ENCODE results near the gene CADPS2.

The CADPS2 gene

DNA sequence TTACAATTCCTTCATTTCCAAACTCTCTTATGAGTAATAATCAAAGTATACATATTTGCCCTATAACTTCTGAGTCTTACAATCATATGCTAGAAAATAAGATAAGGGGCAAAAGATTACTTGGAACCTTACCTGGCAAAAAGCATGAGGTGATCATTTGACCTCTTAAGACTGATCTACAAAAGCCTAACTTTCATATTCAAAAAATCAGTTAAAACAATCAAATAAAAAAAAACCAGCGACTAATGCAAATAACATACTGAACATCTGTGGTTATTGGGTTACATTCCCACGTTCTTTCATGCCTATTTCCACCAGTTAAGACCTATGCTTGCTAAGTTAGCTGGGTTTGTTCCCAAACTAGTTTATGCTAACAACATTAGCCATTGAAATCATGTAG is 375.0 kb downstream of the CADPS2 start:
- TF ChIP-seq TAF1 (IDR thresholded peaks at IDR 0.05; ENCODE audit: low read depth, low read length): no peak
- no peak for TF ChIP-seq SPI1 (IDR thresholded peaks at IDR 0.05; ENCODE audit: low read depth, low read length)
- no peak for TF ChIP-seq POLR2A (IDR thresholded peaks at IDR 0.05; ENCODE audit: low read depth, low read length)
- no peak for TF ChIP-seq PAX5 (IDR thresholded peaks at IDR 0.05; ENCODE audit: insufficient read depth, low read length, severe bottlenecking)
- TF ChIP-seq POLR2AphosphoS5 (IDR thresholded peaks at IDR 0.05; ENCODE audit: low read depth, low read length): no peak
- no peak for TF ChIP-seq POU2F2 (IDR thresholded peaks at IDR 0.05; ENCODE audit: low read depth, low read length)
- no peak for FAIRE-seq
- DNase-seq (ENCODE audit: insufficient read length, low spot score): no peak

DNA sequence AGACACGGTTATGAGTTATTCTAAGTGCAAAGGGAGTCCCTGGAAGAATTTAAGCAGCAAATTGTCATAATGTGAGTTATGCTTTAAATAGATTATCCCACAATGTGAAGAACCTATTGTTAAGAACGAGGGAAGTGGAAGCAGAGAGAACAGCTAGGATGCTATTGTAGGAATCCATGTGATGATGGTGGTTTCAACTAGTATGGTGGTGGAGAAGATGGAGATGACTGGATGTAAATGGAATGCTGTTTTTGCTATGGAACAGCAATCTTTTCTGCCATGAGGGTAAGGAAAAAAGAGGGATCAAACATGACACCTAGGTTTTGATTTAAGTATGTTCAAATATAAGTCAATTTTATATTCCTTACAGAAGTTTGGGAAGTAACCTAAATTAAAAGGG is 378.7 kb downstream of the CADPS2 start:
- FAIRE-seq (no peak), DNase-seq (ENCODE audit: insufficient read length, low spot score) (no peak)
- no peak for TF ChIP-seq POU2F2 (IDR thresholded peaks at IDR 0.05; ENCODE audit: low read depth, low read length)
- TF ChIP-seq TAF1 (IDR thresholded peaks at IDR 0.05; ENCODE audit: low read depth, low read length): no peak
- TF ChIP-seq SPI1 (IDR thresholded peaks at IDR 0.05; ENCODE audit: low read depth, low read length): no peak
- TF ChIP-seq POLR2A (IDR thresholded peaks at IDR 0.05; ENCODE audit: low read depth, low read length): no peak
- TF ChIP-seq PAX5 (IDR thresholded peaks at IDR 0.05; ENCODE audit: insufficient read depth, low read length, severe bottlenecking): no peak
- no peak for TF ChIP-seq POLR2AphosphoS5 (IDR thresholded peaks at IDR 0.05; ENCODE audit: low read depth, low read length)

DNA sequence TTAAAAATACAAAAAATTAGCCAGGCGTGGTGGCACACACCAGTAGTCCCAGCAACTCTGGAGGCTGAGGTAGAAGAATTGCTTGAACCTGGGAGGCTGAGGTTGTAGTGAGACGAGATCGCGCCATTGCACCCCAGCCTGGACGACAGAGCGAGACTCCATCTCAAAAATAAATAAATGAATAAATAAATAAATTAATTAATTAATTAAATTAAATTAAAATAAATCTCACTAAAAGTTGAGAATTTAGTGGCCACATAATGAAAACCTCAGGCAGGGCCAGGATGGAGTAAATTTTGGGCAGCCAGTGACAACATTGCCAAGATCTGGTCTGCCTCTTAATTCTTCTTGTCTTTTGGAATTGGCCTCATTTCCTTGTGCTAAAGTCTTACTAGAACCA is 394.3 kb downstream of the CADPS2 start:
- no peak for FAIRE-seq
- TF ChIP-seq POLR2A (IDR thresholded peaks at IDR 0.05; ENCODE audit: low read depth, low read length): no peak
- no peak for TF ChIP-seq SPI1 (IDR thresholded peaks at IDR 0.05; ENCODE audit: low read depth, low read length)
- TF ChIP-seq TAF1 (IDR thresholded peaks at IDR 0.05; ENCODE audit: low read depth, low read length): no peak
- no peak for TF ChIP-seq PAX5 (IDR thresholded peaks at IDR 0.05; ENCODE audit: insufficient read depth, low read length, severe bottlenecking)
- TF ChIP-seq POLR2AphosphoS5 (IDR thresholded peaks at IDR 0.05; ENCODE audit: low read depth, low read length): no peak
- no peak for TF ChIP-seq POU2F2 (IDR thresholded peaks at IDR 0.05; ENCODE audit: low read depth, low read length)
- no peak for DNase-seq (ENCODE audit: insufficient read length, low spot score)

DNA sequence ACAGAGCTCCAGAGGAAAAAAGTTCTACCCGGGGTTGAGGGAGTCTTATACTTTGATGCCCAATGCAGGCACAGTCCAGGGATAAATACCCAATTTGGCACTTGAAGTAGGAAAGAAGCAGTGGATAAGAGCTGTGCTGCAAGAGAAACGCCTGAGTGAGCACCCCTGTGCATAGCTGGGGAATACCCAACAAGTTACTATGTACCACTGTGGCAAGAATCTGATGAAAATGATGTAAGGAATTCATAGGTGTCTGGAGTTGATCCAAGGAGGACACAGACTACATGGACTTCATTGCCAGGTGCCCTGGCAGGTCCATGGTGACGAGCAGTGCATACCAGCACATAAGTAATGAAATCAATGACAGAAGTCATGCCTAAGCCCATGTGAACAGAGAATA is 398.0 kb downstream of the CADPS2 start:
- FAIRE-seq: no peak
- no peak for DNase-seq (ENCODE audit: insufficient read length, low spot score)
- no peak for TF ChIP-seq POLR2A (IDR thresholded peaks at IDR 0.05; ENCODE audit: low read depth, low read length)
- TF ChIP-seq TAF1 (IDR thresholded peaks at IDR 0.05; ENCODE audit: low read depth, low read length): no peak
- no peak for TF ChIP-seq POU2F2 (IDR thresholded peaks at IDR 0.05; ENCODE audit: low read depth, low read length)
- TF ChIP-seq POLR2AphosphoS5 (IDR thresholded peaks at IDR 0.05; ENCODE audit: low read depth, low read length): no peak
- no peak for TF ChIP-seq SPI1 (IDR thresholded peaks at IDR 0.05; ENCODE audit: low read depth, low read length)
- TF ChIP-seq PAX5 (IDR thresholded peaks at IDR 0.05; ENCODE audit: insufficient read depth, low read length, severe bottlenecking): no peak

DNA sequence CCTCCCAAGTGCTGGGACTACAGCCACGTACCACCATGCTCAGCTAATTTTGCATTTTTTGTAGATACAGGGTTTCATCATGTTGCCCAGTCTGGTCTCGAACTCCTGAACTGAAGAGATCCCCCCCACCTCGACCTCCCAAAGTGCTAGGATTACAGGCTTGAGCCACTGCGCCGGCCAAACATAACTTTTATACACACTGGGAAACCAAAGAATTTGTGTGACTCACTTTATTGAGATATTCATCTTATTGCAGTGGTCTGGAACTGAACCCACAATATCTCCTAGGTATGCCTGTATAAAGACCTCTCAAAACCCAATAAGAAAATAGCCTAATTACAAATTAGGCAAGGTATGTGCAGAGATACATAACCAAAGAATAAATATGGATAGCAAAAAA is 399.1 kb downstream of the CADPS2 start:
- no peak for FAIRE-seq
- TF ChIP-seq PAX5 (IDR thresholded peaks at IDR 0.05; ENCODE audit: insufficient read depth, low read length, severe bottlenecking): no peak
- no peak for TF ChIP-seq TAF1 (IDR thresholded peaks at IDR 0.05; ENCODE audit: low read depth, low read length)
- no peak for TF ChIP-seq POLR2AphosphoS5 (IDR thresholded peaks at IDR 0.05; ENCODE audit: low read depth, low read length)
- no peak for TF ChIP-seq SPI1 (IDR thresholded peaks at IDR 0.05; ENCODE audit: low read depth, low read length)
- no peak for TF ChIP-seq POLR2A (IDR thresholded peaks at IDR 0.05; ENCODE audit: low read depth, low read length)
- TF ChIP-seq POU2F2 (IDR thresholded peaks at IDR 0.05; ENCODE audit: low read depth, low read length): no peak
- no peak for DNase-seq (ENCODE audit: insufficient read length, low spot score)

DNA sequence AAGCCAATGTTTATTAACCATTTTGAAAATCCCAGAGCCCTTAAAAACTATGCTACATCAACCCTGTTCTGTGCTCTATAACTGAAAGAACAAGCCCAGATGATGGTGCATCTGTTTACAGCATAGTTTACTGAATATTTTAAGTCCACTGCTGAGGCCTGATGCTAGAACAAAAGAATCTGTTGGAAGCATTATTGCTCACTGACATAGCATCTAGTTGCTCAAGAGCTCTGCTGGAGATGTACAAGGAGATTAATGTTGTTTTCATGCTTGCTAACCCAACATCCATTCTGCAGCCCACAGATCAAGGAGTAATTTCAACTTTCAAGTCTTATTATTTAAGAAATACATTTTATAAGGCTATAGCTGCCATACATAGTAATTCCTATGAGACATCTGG is 400.4 kb downstream of the CADPS2 start:
- no peak for FAIRE-seq
- TF ChIP-seq PAX5 (IDR thresholded peaks at IDR 0.05; ENCODE audit: insufficient read depth, low read length, severe bottlenecking): no peak
- TF ChIP-seq TAF1 (IDR thresholded peaks at IDR 0.05; ENCODE audit: low read depth, low read length): no peak
- no peak for TF ChIP-seq POLR2AphosphoS5 (IDR thresholded peaks at IDR 0.05; ENCODE audit: low read depth, low read length)
- no peak for TF ChIP-seq POU2F2 (IDR thresholded peaks at IDR 0.05; ENCODE audit: low read depth, low read length)
- TF ChIP-seq POLR2A (IDR thresholded peaks at IDR 0.05; ENCODE audit: low read depth, low read length): no peak
- DNase-seq (ENCODE audit: insufficient read length, low spot score): no peak

DNA sequence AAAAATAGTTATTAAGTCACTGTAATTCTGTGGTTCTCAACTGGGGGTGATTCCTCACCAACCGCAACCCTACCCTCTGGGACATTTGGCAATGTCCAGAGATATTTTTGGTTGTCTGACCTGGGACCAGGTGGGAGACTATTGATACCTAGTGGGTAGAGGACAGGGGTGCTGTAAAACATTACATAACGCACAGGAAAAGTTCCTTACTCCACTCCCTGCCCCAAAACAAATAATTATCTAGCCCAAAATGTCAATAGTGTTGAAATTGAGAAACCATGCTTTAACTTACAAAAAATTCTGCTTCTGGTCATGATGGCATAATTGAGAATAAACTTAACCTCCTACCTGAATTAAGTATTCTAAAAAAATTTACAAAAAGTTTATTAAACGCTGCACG is 404.0 kb downstream of the CADPS2 start:
- DNase-seq (ENCODE audit: insufficient read length, low spot score) (no peak), FAIRE-seq (no peak)
- no peak for TF ChIP-seq POLR2AphosphoS5 (IDR thresholded peaks at IDR 0.05; ENCODE audit: low read depth, low read length)
- TF ChIP-seq SPI1 (IDR thresholded peaks at IDR 0.05; ENCODE audit: low read depth, low read length): no peak
- TF ChIP-seq POU2F2 (IDR thresholded peaks at IDR 0.05; ENCODE audit: low read depth, low read length): no peak
- TF ChIP-seq POLR2A (IDR thresholded peaks at IDR 0.05; ENCODE audit: low read depth, low read length): no peak
- TF ChIP-seq TAF1 (IDR thresholded peaks at IDR 0.05; ENCODE audit: low read depth, low read length): no peak
- TF ChIP-seq PAX5 (IDR thresholded peaks at IDR 0.05; ENCODE audit: insufficient read depth, low read length, severe bottlenecking): no peak

DNA sequence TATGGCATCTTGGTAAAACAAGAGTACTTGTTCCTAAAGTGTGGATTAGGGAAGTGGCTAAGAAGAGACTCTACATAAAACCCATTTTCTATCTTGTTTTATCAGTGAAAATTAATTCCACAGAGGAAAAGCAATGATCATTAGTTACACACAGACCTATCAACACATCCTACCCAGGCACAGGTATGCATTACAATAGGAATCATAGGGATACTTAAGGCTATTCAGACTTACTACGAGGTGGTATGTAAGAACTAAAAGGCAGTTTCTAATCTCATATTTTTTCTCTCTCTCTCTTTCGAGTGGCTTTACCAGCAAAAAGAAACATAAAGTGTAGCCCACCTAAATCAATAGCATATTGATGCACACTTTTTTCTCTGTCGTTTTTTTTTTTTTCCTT is 415.4 kb downstream of the CADPS2 start:
- no peak for FAIRE-seq
- DNase-seq (ENCODE audit: insufficient read length, low spot score): no peak
- no peak for TF ChIP-seq PAX5 (IDR thresholded peaks at IDR 0.05; ENCODE audit: insufficient read depth, low read length, severe bottlenecking)
- no peak for TF ChIP-seq POLR2A (IDR thresholded peaks at IDR 0.05; ENCODE audit: low read depth, low read length)
- no peak for TF ChIP-seq POLR2AphosphoS5 (IDR thresholded peaks at IDR 0.05; ENCODE audit: low read depth, low read length)
- no peak for TF ChIP-seq SPI1 (IDR thresholded peaks at IDR 0.05; ENCODE audit: low read depth, low read length)
- no peak for TF ChIP-seq POU2F2 (IDR thresholded peaks at IDR 0.05; ENCODE audit: low read depth, low read length)
- no peak for TF ChIP-seq TAF1 (IDR thresholded peaks at IDR 0.05; ENCODE audit: low read depth, low read length)

DNA sequence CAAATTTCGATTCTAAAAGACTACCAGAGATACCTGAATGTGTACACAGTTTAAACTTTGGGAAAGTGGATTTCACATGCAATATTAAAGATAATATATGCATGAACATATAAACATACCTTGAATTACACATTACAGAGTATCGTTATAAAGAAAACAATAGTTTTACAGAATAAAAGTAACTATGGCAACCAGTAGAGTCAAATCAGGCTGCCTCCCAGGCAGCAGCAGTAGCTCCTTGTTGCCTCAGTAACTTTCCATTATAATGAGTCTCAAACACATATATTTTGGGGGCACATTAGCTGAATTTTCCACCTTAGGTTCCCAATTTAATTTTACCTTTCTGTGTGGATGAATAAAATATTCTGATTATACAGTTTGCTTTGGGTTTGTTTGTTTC is 417.3 kb downstream of the CADPS2 start:
- no peak for TF ChIP-seq TAF1 (IDR thresholded peaks at IDR 0.05; ENCODE audit: low read depth, low read length)
- FAIRE-seq (no peak), DNase-seq (ENCODE audit: insufficient read length, low spot score) (no peak)

DNA sequence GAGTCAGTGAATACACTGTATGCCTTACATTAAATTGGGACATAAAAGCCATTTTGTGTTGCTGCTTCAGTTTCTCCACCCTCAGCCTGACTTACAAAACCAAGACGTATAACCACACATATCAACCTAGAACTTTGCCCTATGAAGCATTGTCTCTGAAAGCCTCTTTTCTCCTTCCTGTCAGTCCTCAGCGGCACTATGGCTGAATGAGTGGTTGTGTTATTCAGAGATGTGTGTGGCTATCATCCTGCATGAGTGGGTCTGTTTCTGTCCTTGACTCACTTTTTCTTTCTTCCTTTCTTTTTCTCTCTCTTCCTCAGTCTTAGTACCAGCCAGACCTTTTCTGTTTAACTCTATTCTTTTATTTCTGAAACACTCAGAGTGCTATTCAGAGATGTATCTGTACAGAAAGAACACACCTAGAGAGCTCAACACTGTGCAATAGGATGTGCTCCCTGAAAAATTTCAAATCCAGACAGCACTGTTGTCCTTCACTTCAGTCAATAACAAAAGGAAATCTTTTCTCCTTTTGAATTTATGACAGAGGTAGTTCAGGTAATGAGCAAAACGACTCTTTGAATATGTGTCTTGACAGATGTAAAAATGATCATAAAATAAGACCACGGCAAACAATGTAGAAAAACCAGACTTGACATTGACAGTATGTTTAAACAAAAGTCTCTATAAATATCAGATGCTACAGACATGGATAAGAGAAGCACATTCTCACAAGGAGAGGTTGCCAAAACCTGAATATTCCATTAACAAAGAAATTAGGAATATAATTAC is 418.4 kb downstream of the CADPS2 start:
- DNase-seq (ENCODE audit: insufficient read length, low spot score) (no peak), FAIRE-seq (no peak)
- TF ChIP-seq SPI1 (IDR thresholded peaks at IDR 0.05; ENCODE audit: low read depth, low read length) (no peak), POLR2A (IDR thresholded peaks at IDR 0.05; ENCODE audit: low read depth, low read length) (no peak), TAF1 (IDR thresholded peaks at IDR 0.05; ENCODE audit: low read depth, low read length) (no peak), POLR2AphosphoS5 (IDR thresholded peaks at IDR 0.05; ENCODE audit: low read depth, low read length) (no peak), POU2F2 (IDR thresholded peaks at IDR 0.05; ENCODE audit: low read depth, low read length) (no peak), PAX5 (IDR thresholded peaks at IDR 0.05; ENCODE audit: insufficient read depth, low read length, severe bottlenecking) (no peak)
